Measurements from ENCODE around the gene MDM1. TPM values are rescaled to one million over a fixed set of nuclear protein-coding genes. Genes with fewer than 3 reads are reported as not detected.

Gene MDM1
- total and polyA plus RNA-seq, 2 experiments from 2014 or later, result 3.6 to 14.9 TPM

DNA sequence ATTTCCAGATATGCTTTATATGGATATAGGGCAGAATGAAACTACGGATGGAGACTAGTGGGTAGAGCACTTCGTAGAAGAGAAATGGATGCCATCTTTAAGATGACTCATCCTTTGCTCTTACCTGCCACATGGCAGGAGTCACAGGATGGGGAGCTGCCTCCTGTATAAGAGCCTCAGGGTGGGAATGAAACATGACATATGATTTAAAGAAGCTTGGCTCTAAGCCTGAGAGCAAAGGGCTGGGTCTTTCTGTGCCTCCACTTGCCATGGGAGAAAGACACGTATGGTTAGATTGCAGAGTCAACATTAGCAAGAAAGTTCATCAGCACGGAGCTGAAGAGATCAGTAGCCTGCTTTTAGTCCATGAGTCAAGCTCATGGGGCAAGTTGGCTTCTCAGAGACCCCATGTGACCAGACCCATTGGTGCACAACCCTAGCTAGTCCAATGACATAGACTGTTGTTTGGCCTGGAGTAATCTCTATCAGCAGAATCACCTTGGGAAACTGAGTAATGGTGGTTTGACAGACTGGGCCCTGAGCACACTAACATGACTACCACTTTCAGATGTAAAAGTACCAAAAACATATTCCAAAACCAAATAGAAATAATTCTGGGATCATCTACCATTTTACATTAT, 40.6 kb downstream of the MDM1 start:
- Histone ChIP-seq H3K9me2 (replicated peaks; ENCODE audit: insufficient read depth) (no peaks in the 10 kb centered on the region), H3K27me3 (no peaks in the 10 kb centered on the region), H3K36me3 (replicated peaks; ENCODE audit: insufficient read depth, low read depth) (no peaks in the 10 kb centered on the region), H3K79me2 (no peaks in the 10 kb centered on the region), H3K4me1 (ENCODE audit: insufficient read depth) (no peaks in the 10 kb centered on the region), H3K27ac (no peak overlapping the region), H3K4me2 (no peak overlapping the region), H3K9me3 (ENCODE audit: low read depth) (no peaks in the 10 kb centered on the region), H3K4me3 (no peak overlapping the region), H2AFZ (no peak overlapping the region), H4K20me1 (ENCODE audit: insufficient read depth, poor library complexity, severe bottlenecking) (no peaks in the 10 kb centered on the region)
- no peak for DNase-seq (ENCODE audit: low spot score)
- TF ChIP-seq, protein P1, sequence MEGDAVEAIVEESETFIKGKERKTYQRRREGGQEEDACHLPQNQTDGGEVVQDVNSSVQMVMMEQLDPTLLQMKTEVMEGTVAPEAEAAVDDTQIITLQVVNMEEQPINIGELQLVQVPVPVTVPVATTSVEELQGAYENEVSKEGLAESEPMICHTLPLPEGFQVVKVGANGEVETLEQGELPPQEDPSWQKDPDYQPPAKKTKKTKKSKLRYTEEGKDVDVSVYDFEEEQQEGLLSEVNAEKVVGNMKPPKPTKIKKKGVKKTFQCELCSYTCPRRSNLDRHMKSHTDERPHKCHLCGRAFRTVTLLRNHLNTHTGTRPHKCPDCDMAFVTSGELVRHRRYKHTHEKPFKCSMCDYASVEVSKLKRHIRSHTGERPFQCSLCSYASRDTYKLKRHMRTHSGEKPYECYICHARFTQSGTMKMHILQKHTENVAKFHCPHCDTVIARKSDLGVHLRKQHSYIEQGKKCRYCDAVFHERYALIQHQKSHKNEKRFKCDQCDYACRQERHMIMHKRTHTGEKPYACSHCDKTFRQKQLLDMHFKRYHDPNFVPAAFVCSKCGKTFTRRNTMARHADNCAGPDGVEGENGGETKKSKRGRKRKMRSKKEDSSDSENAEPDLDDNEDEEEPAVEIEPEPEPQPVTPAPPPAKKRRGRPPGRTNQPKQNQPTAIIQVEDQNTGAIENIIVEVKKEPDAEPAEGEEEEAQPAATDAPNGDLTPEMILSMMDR (IDR thresholded peaks at IDR 0.05; ENCODE audit: poor library complexity), result no peak
- TF ChIP-seq EZH2 (IDR thresholded peaks at IDR 0.05; ENCODE audit: borderline replicate concordance) (no peak), EZH2phosphoT487 (IDR thresholded peaks at IDR 0.05; ENCODE audit: low read depth, severe bottlenecking, unreplicated experiment) (no peak)
- WGBS (ENCODE audit: low lambda C conversion rate, missing lambda C conversion rate), result 99% methylated on average over 4 of the region's 4 CpGs

DNA sequence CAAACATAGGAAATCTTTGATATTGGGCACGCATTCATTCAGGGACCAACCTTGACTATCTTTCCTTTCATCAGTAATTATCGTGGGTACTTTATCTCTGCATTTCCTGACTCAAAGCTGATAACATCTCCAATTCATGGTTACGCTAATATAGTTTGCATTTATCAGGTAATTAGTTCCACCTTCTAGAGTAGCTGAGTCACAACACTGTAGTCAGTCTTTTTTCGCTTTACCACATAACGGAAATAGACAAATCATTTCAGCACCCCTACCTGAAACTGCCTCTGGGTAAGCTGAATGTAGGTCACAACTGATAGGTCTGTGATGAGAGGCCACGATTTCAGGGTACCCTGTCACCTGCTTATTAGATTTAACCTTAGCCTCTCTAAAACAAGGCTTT, 42.0 kb downstream of the MDM1 start:
- Histone ChIP-seq H3K36me3 (replicated peaks; ENCODE audit: insufficient read depth, low read depth) (no peaks in the 10 kb centered on the region), H3K4me2 (no peak overlapping the region), H3K4me1 (ENCODE audit: insufficient read depth) (no peaks in the 10 kb centered on the region), H3K9me2 (replicated peaks; ENCODE audit: insufficient read depth) (no peaks in the 10 kb centered on the region), H4K20me1 (ENCODE audit: insufficient read depth, poor library complexity, severe bottlenecking) (no peaks in the 10 kb centered on the region), H3K27ac (no peak overlapping the region), H3K4me3 (no peak overlapping the region), H3K9me3 (ENCODE audit: low read depth) (no peaks in the 10 kb centered on the region), H2AFZ (no peak overlapping the region), H3K27me3 (no peaks in the 10 kb centered on the region), H3K79me2 (no peaks in the 10 kb centered on the region)
- DNase-seq (ENCODE audit: low spot score), result no peak
- WGBS (ENCODE audit: low lambda C conversion rate, missing lambda C conversion rate), result 52% methylated on average over 6 of the region's 6 CpGs
- no peak for TF ChIP-seq EZH2phosphoT487 (IDR thresholded peaks at IDR 0.05; ENCODE audit: low read depth, severe bottlenecking, unreplicated experiment)
- TF ChIP-seq, protein P1 (IDR thresholded peaks at IDR 0.05; ENCODE audit: poor library complexity), result no peak
- no peak for TF ChIP-seq EZH2 (IDR thresholded peaks at IDR 0.05; ENCODE audit: borderline replicate concordance)

DNA sequence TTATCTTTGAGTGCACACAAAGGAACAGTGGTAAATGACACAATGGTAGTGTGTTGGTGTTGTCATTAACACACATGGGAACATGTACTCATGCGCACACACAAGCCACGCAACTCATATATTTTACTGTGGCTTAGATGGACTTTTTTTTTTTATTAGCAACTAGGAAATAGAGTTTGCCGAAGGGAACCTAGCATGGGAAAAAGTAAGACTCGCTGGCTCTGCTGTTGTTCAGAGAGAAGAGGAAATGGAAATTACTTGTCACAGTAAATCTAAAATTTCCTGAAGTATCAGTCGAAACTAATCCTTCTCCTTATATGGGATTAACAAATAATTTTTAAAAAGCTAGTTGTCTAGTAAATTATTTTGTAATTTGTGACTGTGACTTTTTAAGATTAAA, 45.1 kb downstream of the MDM1 start:
- Histone ChIP-seq H3K4me1 (ENCODE audit: insufficient read depth) (no peaks in the 10 kb centered on the region), H3K27ac (no peak overlapping the region), H3K79me2 (no peaks in the 10 kb centered on the region), H3K36me3 (replicated peaks; ENCODE audit: insufficient read depth, low read depth) (no peaks in the 10 kb centered on the region), H3K9me3 (ENCODE audit: low read depth) (no peaks in the 10 kb centered on the region), H3K9me2 (replicated peaks; ENCODE audit: insufficient read depth) (no peaks in the 10 kb centered on the region), H3K27me3 (no peaks in the 10 kb centered on the region), H2AFZ (no peak overlapping the region), H3K4me2 (no peak overlapping the region), H3K4me3 (no peak overlapping the region), H4K20me1 (ENCODE audit: insufficient read depth, poor library complexity, severe bottlenecking) (no peaks in the 10 kb centered on the region)
- WGBS (ENCODE audit: low lambda C conversion rate, missing lambda C conversion rate), result 82% methylated on average over 5 of the region's 5 CpGs
- no peak for DNase-seq (ENCODE audit: low spot score)
- no peak for TF ChIP-seq EZH2 (IDR thresholded peaks at IDR 0.05; ENCODE audit: borderline replicate concordance)
- TF ChIP-seq, protein P1 (IDR thresholded peaks at IDR 0.05; ENCODE audit: poor library complexity), result no peak
- TF ChIP-seq EZH2phosphoT487 (IDR thresholded peaks at IDR 0.05; ENCODE audit: low read depth, severe bottlenecking, unreplicated experiment), result no peak

All from hepatocyte (in vitro differentiated cells).